Right atrium auricular region (tissue), 2 donors: ENCODE measurements around the gene HDAC9. TPM values are rescaled to one million over a fixed set of nuclear protein-coding genes. Genes with fewer than 3 reads are reported as not detected.

Source experiments
- DNase-seq: peaks from one replicate; pipeline ENCODE4 v3.0.0-alpha.2; 2019; ENCODE audit warnings: low spot score
- H3K27ac ChIP-seq, 2 donors: fragments of 200-600 bp; sonication (generic); 1 replicate in 1 of 2; 2 replicates in 1 of 2; pipeline ENCODE4 v1.5.1; 2016 to 2019
- H3K27me3 ChIP-seq, 2 donors: fragments of 200-600 bp; sonication (generic); one replicate each; pipeline versions ENCODE4 v1.5.1 to v1.6.0; 2017 to 2019
- H3K36me3 ChIP-seq: fragments of 200-600 bp; sonication (generic); one replicate; pipeline ENCODE4 v1.5.1; 2016
- H3K4me1 ChIP-seq, 2 donors: fragments of 200-600 bp; sonication (generic); one replicate each; pipeline versions ENCODE4 v1.5.1 to v1.6.0; 2017 to 2019
- H3K4me3 ChIP-seq, 2 donors: fragments of 200-600 bp; sonication (generic); 1 replicate in 1 of 2; 2 replicates in 1 of 2; pipeline ENCODE4 v1.5.1; 2017 to 2019; ENCODE audit warnings: mild to moderate bottlenecking in 1 of 2, moderate library complexity in 1 of 2
- H3K9me3 ChIP-seq, 2 donors: fragments of 200-600 bp; sonication (generic); one replicate each; pipeline ENCODE4 v1.5.1; 2019
- CTCF ChIP-seq, 2 donors: fragments of 200-600 bp; sonication (generic); IDR thresholded peaks; one replicate each; pipeline ENCODE4 v1.5.1; 2019; ENCODE audit warnings: antibody characterized with exemption in 2 of 2
- total RNA-seq, 2 donors: library from RNA; depleted of rRNA; stranded (reverse); fragments of >200 nt; gene quantifications; one replicate each; pipeline ENCODE4 v1.1.0, GENCODE V29; 2016

The HDAC9 gene
- total RNA-seq, 2 donors from 2014 or later, result 16.6 to 28.0 TPM

- Histone ChIP-seq H3K27ac (no peak overlapping the region), H3K36me3 (no peaks in the 10 kb centered on the region), H3K9me3 (no peaks in the 10 kb centered on the region), H3K4me3 (no peak overlapping the region), H3K4me1 (no peaks in the 10 kb centered on the region), H3K27me3 (no peaks in the 10 kb centered on the region)
- no peak for DNase-seq
- no peak for TF ChIP-seq CTCF (IDR thresholded peaks at IDR 0.05)
Measured at GRCh38 chr7:18971839-18972238, 476.3 kb downstream of the HDAC9 start.

GRCh38 chr7:18974803-18975202 lies 479.3 kb downstream of the HDAC9 start:
- TF ChIP-seq CTCF (IDR thresholded peaks at IDR 0.05), result no peak
- no peak overlapping the region for H3K27ac ChIP-seq
- H3K4me3 ChIP-seq, result no peak overlapping the region
- H3K9me3 ChIP-seq, result no peaks in the 10 kb centered on the region
- H3K4me1 ChIP-seq, result peaks cover 0 to 10% of the 10 kb centered on the region in 2 donors
- no peak for DNase-seq
- H3K36me3 ChIP-seq, result no peaks in the 10 kb centered on the region
- no peaks in the 10 kb centered on the region for H3K27me3 ChIP-seq

GRCh38 chr7:18975276-18975675 lies 479.7 kb downstream of the HDAC9 start:
- TF ChIP-seq CTCF (IDR thresholded peaks at IDR 0.05), result no peak
- Histone ChIP-seq H3K4me3 (no peak overlapping the region), H3K27ac (no peak overlapping the region), H3K27me3 (no peaks in the 10 kb centered on the region), H3K4me1 (peaks cover 0 to 10% of the 10 kb centered on the region in 2 donors), H3K36me3 (no peaks in the 10 kb centered on the region), H3K9me3 (no peaks in the 10 kb centered on the region)
- DNase-seq, result no peak

- Histone ChIP-seq H3K36me3 (no peaks in the 10 kb centered on the region), H3K27me3 (no peaks in the 10 kb centered on the region), H3K4me3 (no peak overlapping the region), H3K4me1 (peaks cover 0 to 10% of the 10 kb centered on the region in 2 donors), H3K9me3 (no peaks in the 10 kb centered on the region), H3K27ac (no peak overlapping the region)
- TF ChIP-seq CTCF (IDR thresholded peaks at IDR 0.05), result no peak
- DNase-seq, result no peak
Measured at GRCh38 chr7:18975689-18976280, 480.2 kb downstream of the HDAC9 start.

- no peak for DNase-seq
- H3K4me3 ChIP-seq, result no peak overlapping the region
- no peak overlapping the region for H3K27ac ChIP-seq
- H3K27me3 ChIP-seq, result no peaks in the 10 kb centered on the region
- no peaks in the 10 kb centered on the region for H3K36me3 ChIP-seq
- no peaks in the 10 kb centered on the region for H3K9me3 ChIP-seq
- TF ChIP-seq CTCF (IDR thresholded peaks at IDR 0.05), result no peak
- H3K4me1 ChIP-seq, result peaks cover 0 to 10% of the 10 kb centered on the region in 2 donors
Measured at GRCh38 chr7:18976715-18977471, 481.3 kb downstream of the HDAC9 start.
